HEK293T (cell line): ENCODE data around the gene STK24.

Source experiments
- ARNT ChIP-seq: fragments of 450-650 bp; IDR thresholded peaks from 2 replicates; pipeline ENCODE4 v1.6.1; 2017; ENCODE audit warnings: mild to moderate bottlenecking
- BHLHE40 ChIP-seq: fragments of 450-650 bp; IDR thresholded peaks from 2 replicates; pipeline ENCODE4 v1.6.1; 2016; ENCODE audit warnings: mild to moderate bottlenecking, moderate library complexity, borderline replicate concordance
- CTBP1 ChIP-seq: fragments of 450-650 bp; IDR thresholded peaks from 2 replicates; pipeline ENCODE4 v1.6.1; 2016; ENCODE audit warnings: borderline replicate concordance
- ELF4 ChIP-seq: fragments of 450-650 bp; IDR thresholded peaks from 2 replicates; pipeline ENCODE4 v1.6.1; 2017; ENCODE audit warnings: antibody characterized with exemption
- FOXA1 ChIP-seq: fragments of 450-650 bp; IDR thresholded peaks from 2 replicates; pipeline ENCODE4 v1.6.1; 2016; ENCODE audit warnings: mild to moderate bottlenecking
- FOXK2 ChIP-seq: fragments of 450-650 bp; IDR thresholded peaks from 2 replicates; pipeline ENCODE4 v1.6.1; 2016; ENCODE audit warnings: mild to moderate bottlenecking
- L3MBTL2 ChIP-seq: fragments of 450-650 bp; conservative IDR thresholded peaks from 2 replicates; pipeline ENCODE4 v1.6.1; 2016; ENCODE audit warnings: mild to moderate bottlenecking
- LEF1 ChIP-seq: fragments of 450-650 bp; IDR thresholded peaks from 2 replicates; pipeline ENCODE4 v1.6.1; 2017; ENCODE audit warnings: mild to moderate bottlenecking, borderline replicate concordance
- NFRKB ChIP-seq: fragments of 450-650 bp; IDR thresholded peaks from 2 replicates; pipeline ENCODE4 v1.6.1; 2016; ENCODE audit warnings: mild to moderate bottlenecking, moderate library complexity
- SP1 ChIP-seq: fragments of 450-650 bp; IDR thresholded peaks from 2 replicates; pipeline ENCODE4 v1.6.1; 2017
- SUZ12 ChIP-seq: fragments of 450-650 bp; IDR thresholded peaks from 2 replicates; pipeline ENCODE4 v1.6.1; 2016; ENCODE audit warnings: mild to moderate bottlenecking
- TARDBP ChIP-seq: fragments of 450-650 bp; IDR thresholded peaks from 2 replicates; pipeline ENCODE4 v1.6.1; 2016
- ZNF384 ChIP-seq: fragments of 450-650 bp; IDR thresholded peaks from 2 replicates; pipeline ENCODE4 v1.6.1; 2016

DNA sequence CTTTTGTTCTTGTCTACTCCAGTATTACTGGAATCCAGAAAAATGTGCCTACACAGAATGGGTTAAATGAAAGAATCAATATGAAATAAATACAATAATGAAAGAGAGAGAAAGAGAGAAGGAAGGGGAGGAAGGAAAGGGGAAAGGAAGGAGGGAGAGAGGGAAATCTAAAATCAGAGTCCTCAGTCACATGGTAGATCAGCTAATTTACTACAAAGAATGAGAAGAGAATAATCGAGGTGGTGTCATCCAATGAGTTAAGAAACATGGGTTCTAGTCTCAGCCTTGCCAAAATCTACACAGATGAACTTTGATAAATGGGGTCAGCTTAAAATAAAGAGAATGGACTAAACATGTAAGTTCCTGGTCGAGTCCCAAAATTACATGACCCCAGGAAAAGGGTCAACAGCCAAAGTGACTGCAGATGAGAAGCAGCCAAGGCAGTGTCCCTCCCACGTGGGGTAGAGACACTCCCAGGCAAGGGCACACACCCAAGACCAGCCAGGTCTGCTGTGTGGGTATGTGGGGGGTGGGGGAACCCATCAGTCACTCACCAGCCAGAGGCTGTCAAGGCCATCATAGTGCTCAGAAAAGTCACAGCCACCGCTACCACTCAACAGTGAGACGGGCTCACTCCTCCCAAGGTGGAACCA is 103.6 kb downstream of the STK24 start:
- TF ChIP-seq SP1 (no peak), FOXK2 (no peak), L3MBTL2 (no peak), SUZ12 (no peak), BHLHE40 (no peak), ELF4 (no peak), NFRKB (no peak), CTBP1 (no peak), FOXA1 (no peak), TARDBP (no peak), LEF1 (no peak), ARNT (no peak), ZNF384 (no peak)
